GM19452 (cell line): ENCODE data around the gene PI4K2A.
"Not testable (repeated sequence)": the region's sequence is repeated elsewhere in the genome, so short reads cannot be mapped to it uniquely, and the experiment has no call there.

ENCODE experiments used
- ATAC-seq: cut with Tn5 transposase; IDR thresholded peaks from one replicate; pipeline ENCODE4 v1.9.1; 2021; ENCODE audit not compliant: unreplicated experiment

PI4K2A gene

GRCh38 chr10:97673736-97674525 lies 33.5 kb downstream of the PI4K2A start:
- no peak for ATAC-seq

- ATAC-seq, result no peak
These were observed 34.8 kb downstream of the PI4K2A start for GRCh38 chr10:97675222-97675621.

- ATAC-seq, result no peak
These were observed 36.5 kb downstream of the PI4K2A start for GRCh38 chr10:97676770-97677581.

GRCh38 chr10:97679594-97679993 lies 39.1 kb downstream of the PI4K2A start:
- ATAC-seq, result no peak

GRCh38 chr10:97682042-97682441 lies 41.6 kb downstream of the PI4K2A start:
- ATAC-seq, result no peak

- no peak for ATAC-seq
These were observed 43.3 kb downstream of the PI4K2A start for GRCh38 chr10:97683556-97684367.

- not testable (repeated sequence) for ATAC-seq
These were observed 43.9 kb downstream of the PI4K2A start for GRCh38 chr10:97684368-97684713.

- ATAC-seq, result no peak
These were observed 44.5 kb downstream of the PI4K2A start for GRCh38 chr10:97684866-97685394.

- ATAC-seq, result no peak
These were observed 45.0 kb downstream of the PI4K2A start for GRCh38 chr10:97685395-97685958.

- ATAC-seq, result no peak
These were observed 46.0 kb downstream of the PI4K2A start for GRCh38 chr10:97686301-97686961.

- peak; percentile 83 for ATAC-seq
These were observed 46.7 kb downstream of the PI4K2A start, which contains the start of gene AVPI1 for GRCh38 chr10:97686962-97687784. AVPI1 (minus strand) TSS chr10:97687241; CDS start chr10:97679905, 7,336 bp downstream.

GRCh38 chr10:97687785-97688781 lies 47.6 kb downstream of the PI4K2A start:
- ATAC-seq, result no peak

- no peak for ATAC-seq
These were observed 49.1 kb downstream of the PI4K2A start for GRCh38 chr10:97689559-97690020.

GRCh38 chr10:97690133-97690532 lies 49.7 kb downstream of the PI4K2A start:
- no peak for ATAC-seq

- ATAC-seq, result not testable (repeated sequence)
These were observed 57.7 kb downstream of the PI4K2A start for GRCh38 chr10:97698072-97698655.

- no peak for ATAC-seq
These were observed 61.1 kb downstream of the PI4K2A start for GRCh38 chr10:97701438-97702069.

- no peak for ATAC-seq
These were observed 63.1 kb downstream of the PI4K2A start for GRCh38 chr10:97703398-97704067.
